22Rv1 (cell line): ENCODE measurements around the gene ADA.

ENCODE experiments used
- ZFX ChIP-seq: fragments of 450-650 bp; IDR thresholded peaks from 2 replicates; pipeline ENCODE4 v1.6.1; 2017; ENCODE audit warnings: antibody characterized with exemption, borderline replicate concordance
- TF ChIP-seq, protein P1 (sequence below): fragments of 450-650 bp; IDR thresholded peaks from 2 replicates; pipeline ENCODE4 v1.5.1; 2017; ENCODE audit warnings: mild to moderate bottlenecking

DNA sequence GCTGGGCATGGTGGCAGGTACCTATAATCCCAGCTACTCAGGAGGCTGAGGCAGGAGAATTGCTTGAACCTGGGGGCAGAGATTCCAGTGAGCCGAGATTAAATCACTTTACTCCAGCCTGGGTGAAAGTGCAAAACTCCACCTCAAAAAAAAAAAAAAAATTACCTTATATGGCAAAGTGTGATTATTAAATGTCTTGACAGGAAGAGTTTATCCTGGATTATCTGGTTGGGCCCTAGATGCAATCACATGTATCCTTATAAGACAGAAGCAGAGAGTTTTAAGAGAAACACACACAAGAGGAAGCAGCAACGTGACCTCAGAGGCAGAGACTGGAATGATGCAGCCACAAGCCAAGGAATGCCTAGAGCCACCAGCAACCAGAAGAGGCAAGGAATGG lies 11.0 kb downstream of the ADA start:
- TF ChIP-seq, protein P1, sequence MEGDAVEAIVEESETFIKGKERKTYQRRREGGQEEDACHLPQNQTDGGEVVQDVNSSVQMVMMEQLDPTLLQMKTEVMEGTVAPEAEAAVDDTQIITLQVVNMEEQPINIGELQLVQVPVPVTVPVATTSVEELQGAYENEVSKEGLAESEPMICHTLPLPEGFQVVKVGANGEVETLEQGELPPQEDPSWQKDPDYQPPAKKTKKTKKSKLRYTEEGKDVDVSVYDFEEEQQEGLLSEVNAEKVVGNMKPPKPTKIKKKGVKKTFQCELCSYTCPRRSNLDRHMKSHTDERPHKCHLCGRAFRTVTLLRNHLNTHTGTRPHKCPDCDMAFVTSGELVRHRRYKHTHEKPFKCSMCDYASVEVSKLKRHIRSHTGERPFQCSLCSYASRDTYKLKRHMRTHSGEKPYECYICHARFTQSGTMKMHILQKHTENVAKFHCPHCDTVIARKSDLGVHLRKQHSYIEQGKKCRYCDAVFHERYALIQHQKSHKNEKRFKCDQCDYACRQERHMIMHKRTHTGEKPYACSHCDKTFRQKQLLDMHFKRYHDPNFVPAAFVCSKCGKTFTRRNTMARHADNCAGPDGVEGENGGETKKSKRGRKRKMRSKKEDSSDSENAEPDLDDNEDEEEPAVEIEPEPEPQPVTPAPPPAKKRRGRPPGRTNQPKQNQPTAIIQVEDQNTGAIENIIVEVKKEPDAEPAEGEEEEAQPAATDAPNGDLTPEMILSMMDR: no peak
- TF ChIP-seq ZFX: no peak
